K562 (cell line): ENCODE data around the gene SHANK1. TPM values are rescaled to one million over a fixed set of nuclear protein-coding genes. Genes with fewer than 3 reads are reported as not detected.

Experiments used
- ATAC-seq: fragments of 200-7000 bp; cut with Tn5 transposase; 3 replicates; pipeline ENCODE4 v1.9.1; 2020; ENCODE audit warnings: moderate library complexity
- BruUV-seq: library from RNA; stranded (reverse); fragments of 400-500 nt; replicated peaks from 2 replicates; lab custom pipeline; 2021; lab: Mats Ljungman, UMichigan
- CTCF ChIA-PET: fragments of 300-600 bp; formaldehyde crosslinking; extraction: SDS; loops from one replicate; lab custom pipeline; 2021; ENCODE audit warnings: low intra/inter-chr PET ratio; lab: Yijun Ruan, JAX
- POLR2A ChIA-PET: fragments of 300-600, 350-650 bp; sonication (Branson Sonifier 250); formaldehyde crosslinking; extraction: SDS; loops from one replicate; lab custom pipeline; 2021; ENCODE audit warnings: antibody characterized with exemption, inconsistent platforms; lab: Yijun Ruan, JAX
- DNase-seq, 4 experiments: peaks; one replicate each; pipeline versions ENCODE4 v3.0.0 to v3.0.0-alpha.2; 2011 to 2018; ENCODE audit warnings: low spot score in 3 of 4, mixed read lengths in 3 of 4; ENCODE audit errors: extremely low read depth in 1 of 4
- FAIRE-seq: peaks from 2 replicates; lab custom pipeline; 2011; peaks lifted over from hg19 to GRCh38; lab: Jason Lieb, UNC
- H2AFZ ChIP-seq: 2 replicates; pipeline ENCODE4 v1.6.0; 2011; ENCODE audit warnings: low read depth, low read length, control low read depth, inconsistent platforms
- H3K27ac ChIP-seq: fragments of 200-600 bp; 3 replicates; pipeline ENCODE4 v1.8.0; 2011; ENCODE audit warnings: low read depth, mild to moderate bottlenecking, control low read depth, inconsistent platforms, low read length, moderate library complexity, mixed read lengths; ENCODE audit errors: extremely low read depth
- H3K27me3 ChIP-seq, 2 experiments: fragments of 300-600 bp in 1 of 2; 2 replicates in 1 of 2; 3 replicates in 1 of 2; pipeline versions ENCODE4 v1.6.0 to v1.8.0; 2011; ENCODE audit warnings: inconsistent platforms in 2 of 2, low read length in 2 of 2, mild to moderate bottlenecking in 1 of 2, mixed read lengths in 1 of 2, moderate library complexity in 1 of 2; ENCODE audit not compliant: control insufficient read depth in 2 of 2, insufficient read depth in 2 of 2
- H3K36me3 ChIP-seq: fragments of 300-600 bp; 3 replicates; pipeline ENCODE4 v1.8.0; 2011; ENCODE audit warnings: mild to moderate bottlenecking, low read length, inconsistent platforms; ENCODE audit not compliant: control insufficient read depth, insufficient read depth
- H3K4me1 ChIP-seq, 2 experiments: fragments of 200-600 bp in 1 of 2; replicated peaks in 1 of 2; 2 replicates in 1 of 2; 3 replicates in 1 of 2; pipeline versions ENCODE4 v1.5.1 to v1.8.0; 2011; ENCODE audit warnings: inconsistent platforms in 2 of 2, low read length in 2 of 2, mild to moderate bottlenecking in 1 of 2, mixed read lengths in 1 of 2, moderate library complexity in 1 of 2; ENCODE audit not compliant: control insufficient read depth in 2 of 2, insufficient read depth in 2 of 2
- H3K4me2 ChIP-seq: 2 replicates; pipeline ENCODE4 v1.6.1; 2011; ENCODE audit warnings: low read length, control low read depth, inconsistent platforms, mixed read lengths; ENCODE audit not compliant: insufficient read depth
- H3K4me3 ChIP-seq: fragments of 200-600 bp; sonication (generic), shearing (Covaris generic); 2 replicates; pipeline ENCODE4 v1.5.1; 2016; ENCODE audit warnings: control low read depth, inconsistent platforms
- H3K79me2 ChIP-seq: fragments of 200-600 bp; 3 replicates; pipeline ENCODE4 v1.8.0; 2011; ENCODE audit warnings: low read length, inconsistent platforms; ENCODE audit not compliant: control insufficient read depth, insufficient read depth
- H3K9ac ChIP-seq, 2 experiments: 2 replicates each; pipeline versions ENCODE4 v1.6.0 to v1.6.1; 2011; ENCODE audit warnings: low read depth in 2 of 2, low read length in 2 of 2, control low read depth in 1 of 2, inconsistent platforms in 1 of 2, mild to moderate bottlenecking in 1 of 2, mixed read lengths in 1 of 2; ENCODE audit not compliant: insufficient read depth in 1 of 2
- H3K9me1 ChIP-seq: one replicate; pipeline ENCODE4 v1.6.0; 2011; ENCODE audit warnings: inconsistent platforms, mild to moderate bottlenecking, low read length, moderate library complexity; ENCODE audit not compliant: control insufficient read depth, insufficient read depth
- H3K9me3 ChIP-seq: replicated peaks from 2 replicates; pipeline ENCODE4 v1.5.1; 2011; ENCODE audit warnings: low read depth, low read length, inconsistent platforms; ENCODE audit not compliant: control insufficient read depth, insufficient read depth
- H4K20me1 ChIP-seq: replicated peaks from 2 replicates; pipeline ENCODE4 v1.6.1; 2011; ENCODE audit warnings: low read length, inconsistent platforms, mixed read lengths; ENCODE audit not compliant: control insufficient read depth, insufficient read depth
- CBFA2T2 ChIP-seq: fragments of 450-650 bp; conservative IDR thresholded peaks from 2 replicates; pipeline ENCODE4 v1.6.1; 2017; ENCODE audit warnings: mild to moderate bottlenecking
- CREB3 ChIP-seq: fragments of 450-650 bp; conservative IDR thresholded peaks from 2 replicates; pipeline ENCODE4 v1.6.1; 2016; ENCODE audit warnings: missing genetic modification characterization, low read depth, mild to moderate bottlenecking, missing compliant biosample characterization, moderate library complexity
- DIDO1 ChIP-seq: fragments of 450-650 bp; IDR thresholded peaks from 2 replicates; pipeline ENCODE4 v1.6.1; 2016; ENCODE audit warnings: low read depth, missing biosample characterization, missing genetic modification characterization
- DMBX1 ChIP-seq: fragments of 250-450 bp; sonication (Bioruptor Pico); IDR thresholded peaks from 2 replicates; pipeline ENCODE4 v1.8.0; 2022; ENCODE audit warnings: inconsistent platforms, mild to moderate bottlenecking, moderate library complexity, borderline replicate concordance
- GATA2 ChIP-seq: sonication (generic); formaldehyde crosslinking; IDR thresholded peaks from 2 replicates; pipeline ENCODE4 v1.4.0; 2020; ENCODE audit warnings: mild to moderate bottlenecking, missing genetic modification reagents
- TOE1 ChIP-seq, 2 experiments: fragments of 450-650 bp in 1 of 2; sonication (generic) in 1 of 2; formaldehyde crosslinking in 1 of 2; IDR thresholded peaks; 2 replicates each; pipeline versions ENCODE4 v1.7.1 to v1.8.0; 2016 to 2022; ENCODE audit warnings: borderline replicate concordance in 2 of 2, mild to moderate bottlenecking in 2 of 2, antibody characterized with exemption in 1 of 2, inconsistent platforms in 1 of 2, low read depth in 1 of 2, missing genetic modification reagents in 1 of 2, moderate library complexity in 1 of 2
- TRIM28 ChIP-seq: fragments of 450-650 bp; IDR thresholded peaks from 2 replicates; pipeline ENCODE4 v1.6.1; 2017
- USF2 ChIP-seq: sonication (generic); formaldehyde crosslinking; IDR thresholded peaks from 2 replicates; pipeline ENCODE4 v1.5.0; 2020; ENCODE audit warnings: missing genetic modification reagents
- ZNF395 ChIP-seq: fragments of 200-800 bp; sonication (Bioruptor generic); IDR thresholded peaks from 2 replicates; pipeline ENCODE4 v1.6.1; 2017; ENCODE audit warnings: missing genetic modification characterization, missing compliant biosample characterization
- ZNF592 ChIP-seq: fragments of 450-650 bp; IDR thresholded peaks from 2 replicates; pipeline ENCODE4 v1.6.1; 2017; ENCODE audit warnings: antibody characterized with exemption, mild to moderate bottlenecking
- ZNF639 ChIP-seq, 2 experiments: fragments of 200-800 bp in 1 of 2; sonication (Bioruptor generic) in 1 of 2; sonication (generic) in 1 of 2; formaldehyde crosslinking in 1 of 2; IDR thresholded peaks in 1 of 2; conservative IDR thresholded peaks in 1 of 2; 2 replicates each; pipeline versions ENCODE4 v1.5.0 to v1.6.1; 2016 to 2020; ENCODE audit warnings: missing compliant biosample characterization in 1 of 2, missing genetic modification characterization in 1 of 2, missing genetic modification reagents in 1 of 2
- in situ Hi-C: fragments of 300-500 bp; cut with MboI; formaldehyde crosslinking; loops from 4 replicates; pipeline ENCODE4 v1.15.0; 2018; ENCODE audit warnings: inconsistent platforms, mixed read lengths
- intact Hi-C: fragments of 100-400 bp; cut with micrococcal nuclease; formaldehyde crosslinking; loops from 2 replicates; pipeline ENCODE4 v1.14.2; 2022
- polyA plus RNA-seq, 8 experiments: library from polyadenylated mRNA; depleted of rRNA in 4 of 8; stranded (reverse) in 5 of 8; unstranded in 3 of 8; fragments of >200 nt; fragmentation: Nextera tagmentation in 2 of 8; fragmentation: Illumina TruSeq in 1 of 8; extraction: Ambion mirVana in 2 of 8; extraction: Trizol in 1 of 8; gene quantifications; 2 replicates each; pipeline versions ENCODE4 v1.2.1 to v1.2.3, GENCODE V29; 2011 to 2014; ENCODE audit warnings: inconsistent platforms in 1 of 8, missing spikeins in 1 of 8
- total RNA-seq, 7 experiments: library from RNA; depleted of rRNA in 6 of 7; stranded (reverse); fragments of >200 nt in 6 of 7; fragmentation: Illumina TruSeq in 2 of 7; extraction: Trizol in 2 of 7; gene quantifications; 2 replicates each; pipeline versions ENCODE4 v1.2.1 to v1.2.3, GENCODE V29; 2011 to 2021; ENCODE audit warnings: low replicate concordance in 1 of 7

SHANK1 gene
- total and polyA plus RNA-seq, 9 of the 15 experiments (the other 6 are each of a cell fraction or from before 2014, with no cell fraction given): 0.33 to 1.3 (median 0.55) TPM; not detected in 2

- H3K4me3 ChIP-seq: no peak overlapping the region
- DNase-seq (no peak), FAIRE-seq (peak; percentile 11), ATAC-seq (no peak)
- no peak overlapping the region for H3K27ac ChIP-seq
- no peaks in the 10 kb centered on the region for H3K36me3 ChIP-seq
- no peak overlapping the region for H3K4me2 ChIP-seq
- H3K9ac ChIP-seq: no peak overlapping the region
- H2AFZ ChIP-seq: peak overlapping the region; percentile 69; the same call in 1 of the 2 replicates
- H3K79me2 ChIP-seq: peaks cover 14% of the 10 kb centered on the region; the same call in 2 of the 3 replicates
- peaks cover 23 to 36% of the 10 kb centered on the region in 2 experiments for H3K4me1 ChIP-seq
- peaks cover 3% of the 10 kb centered on the region; the same call in 1 of the 2 replicates for H4K20me1 ChIP-seq
- CTCF ChIA-PET: no interaction called here
- no peaks in the 10 kb centered on the region for H3K9me3 ChIP-seq
- BruUV-seq: no TSS peak
- POLR2A ChIA-PET: no interaction called here
- H3K27me3 ChIP-seq: no peaks in the 10 kb centered on the region; a peak in 1 of 5 replicates
- no peaks in the 10 kb centered on the region for H3K9me1 ChIP-seq
- in situ Hi-C loops: no loop called here
- intact Hi-C loops: loop anchor here (5.0 kb wide), 2 partner anchors 278 to 293 kb away; partner anchors contain the start of gene NR1H2
- TF ChIP-seq ZNF395 (CRISPR knock-in tag) (peak; percentile 43; the same call in 1 of the 2 replicates), TOE1 (IDR thresholded peaks at IDR 0.05; ENCODE audit: borderline replicate concordance) (no peak), TOE1 (CRISPR knock-in tag; IDR thresholded peaks at IDR 0.05; ENCODE audit: borderline replicate concordance, low read depth) (no peak), DIDO1 (tag) (no peak), USF2 (peak; percentile 92), ZNF639 (CRISPR knock-in tag; conservative IDR thresholded peaks at IDR 0.05 in 1 of 2, IDR thresholded peaks at IDR 0.05 in 1 of 2) (0 out of 4 replicates have a peak, but pooled peaks of 1 of the 2 experiments have one; percentile 45), GATA2 (0 out of 2 replicates have a peak, but pooled peaks have one; percentile 14), TRIM28 (peak; percentile 31; the same call in 1 of the 2 replicates), CBFA2T2 (0 out of 2 replicates have a peak, but pooled peaks have one; percentile 7), ZNF592 (peak; percentile 61; the same call in 1 of the 2 replicates), CREB3 (tag) (0 out of 2 replicates have a peak, but pooled peaks have one; percentile 50), DMBX1 (CRISPR knock-in tag) (0 out of 2 replicates have a peak, but pooled peaks have one; percentile 65)
These were observed 64.7 kb downstream of the SHANK1 start for GRCh38 chr19:50654882-50655281.
